Fibroblast of villous mesenchyme (primary cell): ENCODE measurements around the gene COL23A1. TPM values are rescaled to one million over a fixed set of nuclear protein-coding genes. Genes with fewer than 3 reads are reported as not detected.

Source experiments
- DNase-seq: peaks from one replicate; pipeline ENCODE4 v3.0.0-alpha.2; 2010; ENCODE audit warnings: low read depth
- H3K4me3 ChIP-seq: 2 replicates; pipeline ENCODE4 v1.5.1; 2011; ENCODE audit warnings: low read depth, mild to moderate bottlenecking, low read length
- CTCF ChIP-seq: IDR thresholded peaks from 2 replicates; pipeline ENCODE4 v1.5.1; 2012; ENCODE audit warnings: low read depth, mild to moderate bottlenecking, low read length; ENCODE audit not compliant: insufficient read depth
- total RNA-seq: library from RNA; depleted of rRNA; stranded (reverse); fragments of >200 nt; gene quantifications from 2 replicates; pipeline ENCODE4 v1.2.3, GENCODE V29; 2012

The COL23A1 gene
- total RNA-seq, 1 donor, result not detected

DNA sequence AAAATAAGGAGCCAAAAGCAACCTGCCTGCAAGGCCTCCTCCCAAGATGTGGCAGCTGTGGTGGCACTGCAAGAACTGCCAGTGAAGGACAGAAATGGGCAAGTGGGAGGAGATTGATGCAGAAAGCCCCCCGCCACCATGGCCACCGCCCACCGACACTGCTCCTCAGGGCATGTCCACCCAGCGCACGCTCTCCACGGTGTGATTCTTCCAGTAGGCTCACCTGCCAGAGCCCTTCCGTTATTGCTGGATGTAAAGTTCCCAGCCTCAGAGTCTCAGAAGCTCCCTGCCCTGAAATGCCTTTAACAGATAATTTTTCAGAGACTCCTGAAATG, 202.4 kb downstream of the COL23A1 start:
- TF ChIP-seq CTCF, result no peak
- no peak for DNase-seq
- no peak overlapping the region for H3K4me3 ChIP-seq

DNA sequence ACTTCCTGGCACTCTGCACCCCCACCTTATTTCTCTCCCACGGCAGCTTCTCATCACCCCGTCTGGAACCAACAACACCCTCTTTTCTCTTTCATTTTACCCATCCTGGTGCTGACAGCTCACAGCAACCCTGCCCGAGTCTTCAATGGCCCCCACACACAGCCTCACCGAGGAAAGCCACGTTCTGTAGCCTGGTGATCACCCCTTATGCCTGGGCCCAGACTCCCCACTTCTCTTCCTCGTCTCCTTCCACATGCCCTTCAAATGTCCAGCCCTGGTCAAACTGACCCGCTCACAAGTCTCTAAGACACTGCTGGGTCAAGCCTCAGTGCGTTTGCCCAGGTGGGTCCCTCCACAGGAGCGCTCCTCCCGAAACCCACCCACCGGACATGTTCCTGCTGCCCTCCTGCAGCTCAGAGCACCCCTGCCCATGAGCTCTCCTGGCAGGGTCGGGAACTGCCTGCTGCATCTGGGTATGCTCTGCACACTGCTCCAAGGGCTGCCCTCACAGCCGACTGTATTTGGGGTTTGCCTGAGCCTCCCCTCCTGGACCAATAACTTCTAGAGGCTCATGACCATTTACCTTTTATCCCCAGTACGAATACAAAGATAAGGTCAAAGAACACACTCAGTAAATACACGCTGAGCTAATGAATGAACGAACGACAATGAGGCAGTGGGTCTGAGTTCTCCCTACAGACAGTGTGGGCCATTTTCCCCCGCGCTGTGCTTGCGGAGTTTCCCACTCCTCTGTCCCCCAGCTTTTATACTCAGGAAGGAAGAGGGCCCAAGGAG, 202.9 kb downstream of the COL23A1 start:
- TF ChIP-seq CTCF, result no peak
- no peak for DNase-seq
- no peak overlapping the region for H3K4me3 ChIP-seq

DNA sequence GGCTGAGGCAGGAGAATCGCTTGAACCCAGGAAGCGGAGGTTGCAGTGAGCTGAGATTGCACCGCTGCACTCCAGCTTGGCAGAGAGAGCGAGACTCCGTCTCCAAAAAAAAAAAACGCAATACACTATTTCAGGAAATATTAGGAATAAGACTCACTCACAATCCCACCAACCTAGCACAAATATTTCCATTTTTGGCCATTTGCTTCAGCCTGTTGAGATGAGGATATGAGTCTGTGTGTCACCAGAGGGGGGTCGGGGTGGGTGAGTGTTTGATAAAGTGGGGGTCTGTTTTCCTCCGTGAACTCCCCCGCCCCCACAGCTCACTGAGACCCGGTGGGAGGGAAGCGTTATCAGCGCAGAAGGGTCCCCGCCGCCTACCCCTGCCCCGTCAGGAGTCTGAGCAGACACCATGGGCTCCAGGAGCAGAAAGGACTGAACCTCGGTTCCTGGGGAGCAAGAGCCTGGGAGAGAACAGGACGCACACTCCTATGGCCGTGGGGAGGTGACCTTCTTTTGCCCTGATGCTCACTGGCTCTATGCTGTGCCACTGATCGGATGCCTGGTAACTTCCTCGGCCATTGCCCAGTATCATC, 203.8 kb downstream of the COL23A1 start:
- H3K4me3 ChIP-seq, result no peak overlapping the region
- DNase-seq, result no peak
- TF ChIP-seq CTCF, result no peak

GRCh38 chr5:178385496-178385890, 204.7 kb downstream of the COL23A1 start:
- TF ChIP-seq CTCF, result no peak
- no peak overlapping the region for H3K4me3 ChIP-seq
- no peak for DNase-seq

DNA sequence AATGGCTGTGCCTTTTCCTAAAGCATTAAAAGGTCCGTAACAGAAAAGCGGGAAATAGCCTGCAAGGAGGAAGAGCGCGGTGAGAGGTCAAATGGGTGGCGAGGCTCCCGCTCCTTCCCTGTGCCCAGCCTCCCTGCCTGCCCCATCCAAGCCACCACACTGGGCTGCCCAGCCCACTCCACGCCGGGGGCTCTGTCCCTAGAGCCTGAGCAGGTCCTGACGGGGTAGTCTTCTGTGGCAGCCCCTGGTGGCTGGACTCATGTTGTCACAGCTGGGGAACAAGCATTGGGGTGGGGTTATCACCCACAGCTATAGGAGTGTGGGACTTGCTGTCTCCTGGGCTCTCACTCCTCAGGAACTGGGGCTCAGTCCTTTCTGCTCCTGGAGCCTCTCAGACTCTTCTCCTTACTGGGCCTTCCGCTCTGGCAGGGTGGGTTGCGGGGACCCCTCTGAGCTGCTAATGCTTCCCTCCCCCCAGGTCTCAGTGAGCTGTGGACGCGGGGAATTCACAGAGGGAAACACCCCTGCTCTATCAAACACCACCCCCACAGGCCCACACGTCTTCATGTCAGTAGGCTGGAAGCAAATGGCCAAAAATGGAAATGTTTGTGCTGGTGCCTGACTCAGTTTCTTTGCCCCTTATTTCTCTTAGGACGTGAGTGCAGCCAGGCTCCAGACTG, 205.2 kb downstream of the COL23A1 start:
- no peak for TF ChIP-seq CTCF
- no peak overlapping the region for H3K4me3 ChIP-seq
- DNase-seq, result no peak

DNA sequence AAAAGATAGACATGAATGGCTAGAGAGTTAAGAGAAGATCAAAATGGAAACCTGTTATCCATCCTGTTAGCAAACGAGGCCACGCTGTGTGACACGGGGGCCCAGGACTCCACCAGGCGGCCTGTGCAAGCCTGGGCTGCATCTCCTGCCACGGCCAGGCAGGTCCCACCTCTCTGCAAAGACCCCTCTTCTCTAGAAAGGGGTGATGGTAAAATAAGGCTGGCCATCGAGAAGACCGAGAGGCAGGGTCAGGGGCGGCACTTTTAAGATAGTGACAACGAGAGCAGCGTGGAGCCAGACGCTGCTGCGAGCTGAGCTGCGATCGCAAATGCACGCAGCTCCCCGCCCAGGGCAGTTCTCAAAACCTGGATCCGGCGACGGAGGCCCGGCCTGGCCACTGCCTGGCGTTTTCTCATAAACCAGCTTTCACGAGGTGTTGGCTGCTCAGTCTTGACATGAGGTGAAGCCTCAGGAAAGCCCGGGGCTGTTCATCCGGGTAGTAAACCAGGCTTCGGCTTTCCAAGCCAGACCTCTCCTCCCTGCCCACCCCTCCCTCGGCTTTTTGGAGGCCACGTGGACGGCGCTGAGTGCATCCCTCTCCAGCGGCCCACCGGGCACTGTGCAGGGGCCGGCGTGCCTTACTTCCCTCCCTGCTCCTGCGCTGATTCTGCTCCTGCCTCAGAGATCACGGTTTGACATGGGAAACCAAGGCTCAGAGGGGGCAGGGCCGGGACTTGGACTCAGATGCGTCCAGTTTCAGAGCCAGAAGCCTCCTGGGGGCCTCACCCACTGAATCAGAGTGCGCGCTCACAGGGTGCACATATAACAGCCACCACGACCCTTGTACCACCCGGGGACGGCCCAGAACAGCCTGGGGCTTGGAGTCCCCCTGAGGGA, 206.0 kb downstream of the COL23A1 start:
- DNase-seq, result no peak
- no peak overlapping the region for H3K4me3 ChIP-seq
- TF ChIP-seq CTCF, result no peak
